PC-9 (cell line): ENCODE data around the gene TMEM252. TPM values are rescaled to one million over a fixed set of nuclear protein-coding genes. Genes with fewer than 3 reads are reported as not detected.

Experiments used
- BruUV-seq: library from RNA; stranded (reverse); fragments of 400-500 nt; replicated peaks from 2 replicates; lab custom pipeline; 2021; lab: Mats Ljungman, UMichigan
- CTCF ChIA-PET: fragments of 300-600 bp; sonication (Branson Sonifier 250); formaldehyde crosslinking; loops from one replicate; lab custom pipeline; 2022; ENCODE audit warnings: antibody characterized with exemption; lab: Charles Lee
- POLR2A ChIA-PET: fragments of 300-600 bp; sonication (Branson Sonifier 250); formaldehyde crosslinking; loops from one replicate; lab custom pipeline; 2022; ENCODE audit warnings: antibody characterized with exemption; ENCODE audit not compliant: unreplicated experiment; lab: Charles Lee
- DNase-seq, 2 experiments: peaks; one replicate each; pipeline versions ENCODE4 v3.0.0 to v3.0.0-alpha.2; 2015 to 2022; ENCODE audit warnings: mixed read lengths in 1 of 2
- H2AFZ ChIP-seq: fragments of 200-600 bp; sonication (generic); 2 replicates; pipeline ENCODE4 v1.8.1; 2017; ENCODE audit warnings: antibody characterized with exemption
- H3F3A ChIP-seq: fragments of 200-600 bp; sonication (generic); 2 replicates; pipeline ENCODE4 v1.8.1; 2017; ENCODE audit warnings: antibody characterized with exemption, mild to moderate bottlenecking, low read depth; ENCODE audit not compliant: insufficient read depth
- H3K27ac ChIP-seq: fragments of 200-600 bp; sonication (generic); 2 replicates; pipeline ENCODE4 v1.6.1; 2016; ENCODE audit warnings: mixed run types
- H3K27me3 ChIP-seq: fragments of 200-600 bp; sonication (generic); 2 replicates; pipeline ENCODE4 v1.6.1; 2016; ENCODE audit warnings: low read depth, mixed run types; ENCODE audit not compliant: insufficient read depth
- H3K36me3 ChIP-seq: fragments of 200-600 bp; sonication (generic); 2 replicates; pipeline ENCODE4 v1.6.1; 2016; ENCODE audit warnings: low read depth, mixed run types
- H3K4me1 ChIP-seq: fragments of 200-600 bp; sonication (generic); replicated peaks from 2 replicates; pipeline ENCODE4 v1.6.1; 2016; ENCODE audit warnings: mixed run types; ENCODE audit not compliant: insufficient read depth
- H3K4me2 ChIP-seq: fragments of 200-600 bp; sonication (generic); 2 replicates; pipeline ENCODE4 v1.6.1; 2017; ENCODE audit warnings: mixed run types
- H3K4me3 ChIP-seq: fragments of 200-600 bp; sonication (generic); 2 replicates; pipeline ENCODE4 v1.6.1; 2016; ENCODE audit warnings: mixed run types
- H3K79me2 ChIP-seq: fragments of 200-600 bp; sonication (generic); 2 replicates; pipeline ENCODE4 v1.6.1; 2017; ENCODE audit warnings: low read depth, mixed run types
- H3K9me2 ChIP-seq: fragments of 200-600 bp; sonication (generic); 2 replicates; pipeline ENCODE4 v1.8.1; 2017; ENCODE audit warnings: mild to moderate bottlenecking; ENCODE audit not compliant: insufficient read depth
- H3K9me3 ChIP-seq: fragments of 200-600 bp; sonication (generic); 2 replicates; pipeline ENCODE4 v1.8.1; 2016; ENCODE audit warnings: low read depth; ENCODE audit not compliant: insufficient read depth
- H4K20me1 ChIP-seq: fragments of 200-600 bp; sonication (generic); 2 replicates; pipeline ENCODE4 v1.8.1; 2017; ENCODE audit not compliant: insufficient read depth
- EZH2 ChIP-seq: fragments of 200-600 bp; sonication (generic); IDR thresholded peaks from 2 replicates; pipeline ENCODE4 v1.8.0; 2017; ENCODE audit warnings: antibody characterized with exemption, low read depth
- intact Hi-C: fragments of 100-400 bp; cut with micrococcal nuclease; formaldehyde crosslinking; loops from one replicate; pipeline ENCODE4 v1.10.0; 2022; ENCODE audit not compliant: unreplicated experiment
- total RNA-seq: library from RNA; stranded (reverse); gene quantifications from 2 replicates; pipeline ENCODE4 v1.2.3, GENCODE V29; 2021
- TF ChIP-seq, protein P1 (sequence below): fragments of 200-600 bp; sonication (generic); conservative IDR thresholded peaks from 2 replicates; pipeline ENCODE4 v1.6.1; 2017; ENCODE audit warnings: mixed run types, antibody characterized with exemption, mild to moderate bottlenecking, moderate library complexity

Gene TMEM252
- total RNA-seq, 1 experiment from 2014 or later: not detected

- H3K27me3 ChIP-seq: peaks cover 26% of the 10 kb centered on the region
Measured at GRCh38 chr9:68562461-68562860, 21.8 kb upstream of the TMEM252 start.

DNA sequence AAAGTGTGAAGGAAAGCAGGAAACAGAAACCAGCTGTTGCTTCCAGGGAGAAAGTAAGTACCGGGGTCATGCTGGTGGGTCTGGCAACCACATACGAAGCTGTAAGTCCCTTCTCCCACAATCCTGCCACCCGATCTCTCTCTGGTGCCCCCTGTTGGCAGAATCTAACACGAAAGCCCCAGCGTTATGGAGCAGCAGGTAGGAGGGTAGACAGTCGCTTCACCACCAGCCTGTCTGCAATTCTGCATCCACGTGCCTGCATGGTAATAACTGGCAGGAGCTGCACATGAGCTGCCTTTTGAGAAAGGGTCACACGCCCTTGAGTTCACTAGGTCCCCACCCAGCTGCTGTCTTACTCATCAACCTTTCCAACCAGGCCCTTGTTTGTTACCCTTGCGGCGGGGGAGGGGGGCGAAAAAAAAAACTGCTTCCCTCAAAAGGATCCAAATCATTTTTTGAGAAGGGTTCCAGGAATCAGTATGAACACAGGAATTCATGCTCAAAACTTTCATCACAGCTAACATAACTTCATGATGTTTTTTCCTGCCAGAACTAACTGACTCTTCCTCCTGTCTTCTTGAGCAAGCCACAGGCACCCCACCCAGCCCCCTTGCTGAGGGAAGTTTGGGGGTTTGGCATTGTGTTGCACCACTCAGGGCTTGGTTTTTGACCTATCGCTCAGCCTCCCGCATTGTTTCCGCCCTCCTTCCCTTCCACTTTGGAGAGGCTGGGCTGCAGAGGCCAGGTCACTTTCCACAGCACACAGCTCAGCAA lies 19.6 kb upstream of the TMEM252 start:
- no peak for DNase-seq
- no peaks in the 10 kb centered on the region for H3K36me3 ChIP-seq
- H3F3A ChIP-seq: no peaks in the 10 kb centered on the region
- TF ChIP-seq EZH2: no peak
- TF ChIP-seq, protein P1, sequence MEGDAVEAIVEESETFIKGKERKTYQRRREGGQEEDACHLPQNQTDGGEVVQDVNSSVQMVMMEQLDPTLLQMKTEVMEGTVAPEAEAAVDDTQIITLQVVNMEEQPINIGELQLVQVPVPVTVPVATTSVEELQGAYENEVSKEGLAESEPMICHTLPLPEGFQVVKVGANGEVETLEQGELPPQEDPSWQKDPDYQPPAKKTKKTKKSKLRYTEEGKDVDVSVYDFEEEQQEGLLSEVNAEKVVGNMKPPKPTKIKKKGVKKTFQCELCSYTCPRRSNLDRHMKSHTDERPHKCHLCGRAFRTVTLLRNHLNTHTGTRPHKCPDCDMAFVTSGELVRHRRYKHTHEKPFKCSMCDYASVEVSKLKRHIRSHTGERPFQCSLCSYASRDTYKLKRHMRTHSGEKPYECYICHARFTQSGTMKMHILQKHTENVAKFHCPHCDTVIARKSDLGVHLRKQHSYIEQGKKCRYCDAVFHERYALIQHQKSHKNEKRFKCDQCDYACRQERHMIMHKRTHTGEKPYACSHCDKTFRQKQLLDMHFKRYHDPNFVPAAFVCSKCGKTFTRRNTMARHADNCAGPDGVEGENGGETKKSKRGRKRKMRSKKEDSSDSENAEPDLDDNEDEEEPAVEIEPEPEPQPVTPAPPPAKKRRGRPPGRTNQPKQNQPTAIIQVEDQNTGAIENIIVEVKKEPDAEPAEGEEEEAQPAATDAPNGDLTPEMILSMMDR: peak; percentile 38; the same call in 1 of the 2 replicates
- intact Hi-C loops: no loop called here
- H3K9me2 ChIP-seq: no peaks in the 10 kb centered on the region
- BruUV-seq: no TSS peak
- no peaks in the 10 kb centered on the region for H3K9me3 ChIP-seq
- H3K4me2 ChIP-seq: no peak overlapping the region
- H3K4me3 ChIP-seq: no peak overlapping the region
- no peak overlapping the region for H3K27ac ChIP-seq
- H3K4me1 ChIP-seq: no peaks in the 10 kb centered on the region
- no peak overlapping the region for H2AFZ ChIP-seq
- no peaks in the 10 kb centered on the region for H3K79me2 ChIP-seq
- peaks cover 25% of the 10 kb centered on the region for H3K27me3 ChIP-seq
- ChIA-PET POLR2A (no interaction called here), CTCF (interaction anchor here (0.6 kb wide), 1 partner anchor 407 kb away, joined by 3 read pairs; no protein-coding TSS in a partner anchor)
- H4K20me1 ChIP-seq: no peaks in the 10 kb centered on the region

More at GRCh38 chr9:68562461-68562860, 21.8 kb upstream of the TMEM252 start:
- no peak for DNase-seq
- Histone ChIP-seq H3K4me1 (no peaks in the 10 kb centered on the region), H3K4me2 (no peak overlapping the region), H3K4me3 (no peak overlapping the region), H3K9me2 (no peaks in the 10 kb centered on the region), H3K36me3 (no peaks in the 10 kb centered on the region), H3K79me2 (no peaks in the 10 kb centered on the region), H3K9me3 (no peaks in the 10 kb centered on the region), H2AFZ (no peak overlapping the region), H4K20me1 (no peaks in the 10 kb centered on the region), H3F3A (no peaks in the 10 kb centered on the region), H3K27ac (no peak overlapping the region)
- ChIA-PET POLR2A (no interaction called here), CTCF (no interaction called here)
- intact Hi-C loops: no loop called here
- BruUV-seq: no TSS peak
- TF ChIP-seq, protein P1: no peak
- no peak for TF ChIP-seq EZH2

DNA sequence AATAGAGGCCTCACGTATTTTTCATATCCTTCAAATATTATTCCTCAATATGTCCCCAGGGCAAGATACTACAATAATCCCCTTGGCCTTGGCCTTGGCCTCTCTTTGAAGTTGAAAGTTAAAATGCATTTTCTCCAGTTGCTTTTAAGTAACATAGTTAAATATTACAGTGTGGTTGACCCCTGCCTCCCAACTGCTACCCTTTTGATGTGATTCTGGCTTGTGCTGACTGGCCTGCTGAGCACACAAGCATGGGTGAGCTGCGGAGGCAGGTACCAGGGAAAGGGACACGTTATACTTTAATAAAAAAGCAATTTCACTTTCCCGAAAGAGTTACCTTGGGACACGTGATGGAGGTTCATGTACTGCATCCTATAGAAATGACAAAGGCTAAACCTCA lies 17.9 kb upstream of the TMEM252 start:
- ChIA-PET CTCF (no interaction called here), POLR2A (no interaction called here)
- no peak overlapping the region for H3K27ac ChIP-seq
- H3K4me1 ChIP-seq: no peaks in the 10 kb centered on the region
- DNase-seq: no peak
- H3K4me2 ChIP-seq: no peak overlapping the region
- no peak for TF ChIP-seq EZH2
- TF ChIP-seq, protein P1: no peak
- H3K9me3 ChIP-seq: no peaks in the 10 kb centered on the region
- H2AFZ ChIP-seq: no peak overlapping the region
- no peaks in the 10 kb centered on the region for H3F3A ChIP-seq
- no peaks in the 10 kb centered on the region for H3K79me2 ChIP-seq
- H3K27me3 ChIP-seq: peaks cover 10% of the 10 kb centered on the region; the same call in 1 of the 2 replicates
- no TSS peak for BruUV-seq
- H3K4me3 ChIP-seq: no peak overlapping the region
- no peaks in the 10 kb centered on the region for H3K36me3 ChIP-seq
- no peaks in the 10 kb centered on the region for H3K9me2 ChIP-seq
- no peaks in the 10 kb centered on the region for H4K20me1 ChIP-seq
- intact Hi-C loops: no loop called here
